Measurements from ENCODE around the gene JAG2. TPM values are rescaled to one million over a fixed set of nuclear protein-coding genes. Genes with fewer than 3 reads are reported as not detected.
A peak's percentile ranks its signal among the peaks of the same experiment; 100 is the strongest.

The JAG2 gene
- total RNA-seq, 2 donors from 2014 or later: 0.55 to 1.2 TPM

- H3K9me3 ChIP-seq (ENCODE audit: control insufficient read depth, low read length, poor library complexity, severe bottlenecking): no peaks in the 10 kb centered on the region
- Mint-ChIP-seq H3K27ac (no peak overlapping the region), H3K4me1 (peaks cover 14% of the 10 kb centered on the region), H3K4me3 (no peak overlapping the region), H3K27me3 (peaks cover 30% of the 10 kb centered on the region), H3K36me3 (ENCODE audit: low read depth) (peaks cover 6% of the 10 kb centered on the region)
- ATAC-seq (no peak), DNase-seq (no peak)
Observed at GRCh38 chr14:105200074-105200473, 31.5 kb upstream of the JAG2 start.

- DNase-seq (no peak), ATAC-seq (no peak)
- peaks cover 9% of the 10 kb centered on the region for H3K36me3 Mint-ChIP-seq (ENCODE audit: low read depth)
- H3K4me3 Mint-ChIP-seq: no peak overlapping the region
- H3K4me1 Mint-ChIP-seq: peaks cover 19% of the 10 kb centered on the region
- peaks cover 38% of the 10 kb centered on the region for H3K27me3 Mint-ChIP-seq
- H3K9me3 ChIP-seq (ENCODE audit: control insufficient read depth, low read length, poor library complexity, severe bottlenecking): no peaks in the 10 kb centered on the region
- H3K27ac Mint-ChIP-seq: no peak overlapping the region
Observed at GRCh38 chr14:105199093-105199492, 30.5 kb upstream of the JAG2 start.

DNA sequence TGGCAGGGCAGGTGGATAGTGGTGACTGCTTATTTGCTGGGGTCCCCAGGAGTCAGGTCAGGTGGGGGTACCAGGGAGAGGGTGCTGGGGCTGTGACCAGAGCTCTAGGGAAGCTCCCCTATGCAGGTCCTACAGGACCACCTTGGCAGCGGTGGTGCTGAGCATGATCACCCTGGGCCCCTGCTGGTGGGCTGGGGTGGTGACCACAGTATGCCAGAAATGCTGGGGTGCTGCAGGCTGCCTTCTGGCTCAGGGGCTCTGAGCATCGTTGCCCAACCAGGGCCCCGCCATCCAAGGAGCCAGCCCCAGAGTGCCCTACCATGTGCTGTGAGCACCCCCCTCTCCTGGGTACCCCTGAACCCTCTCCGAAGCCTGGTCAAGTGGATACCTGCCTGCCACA lies 30.0 kb upstream of the JAG2 start:
- Mint-ChIP-seq H3K27me3 (peaks cover 41% of the 10 kb centered on the region), H3K27ac (no peak overlapping the region), H3K36me3 (ENCODE audit: low read depth) (peaks cover 9% of the 10 kb centered on the region), H3K4me1 (peaks cover 24% of the 10 kb centered on the region), H3K4me3 (no peak overlapping the region)
- H3K9me3 ChIP-seq (ENCODE audit: control insufficient read depth, low read length, poor library complexity, severe bottlenecking): no peaks in the 10 kb centered on the region
- ATAC-seq (no peak), DNase-seq (no peak)

GRCh38 chr14:105197211-105197641 lies 28.6 kb upstream of the JAG2 start:
- Mint-ChIP-seq H3K27ac (no peak overlapping the region), H3K4me1 (peaks cover 24% of the 10 kb centered on the region), H3K4me3 (no peak overlapping the region), H3K27me3 (peaks cover 41% of the 10 kb centered on the region), H3K36me3 (ENCODE audit: low read depth) (peaks cover 9% of the 10 kb centered on the region)
- DNase-seq (no peak), ATAC-seq (peak; percentile 56)
- no peaks in the 10 kb centered on the region for H3K9me3 ChIP-seq (ENCODE audit: control insufficient read depth, low read length, poor library complexity, severe bottlenecking)

DNA sequence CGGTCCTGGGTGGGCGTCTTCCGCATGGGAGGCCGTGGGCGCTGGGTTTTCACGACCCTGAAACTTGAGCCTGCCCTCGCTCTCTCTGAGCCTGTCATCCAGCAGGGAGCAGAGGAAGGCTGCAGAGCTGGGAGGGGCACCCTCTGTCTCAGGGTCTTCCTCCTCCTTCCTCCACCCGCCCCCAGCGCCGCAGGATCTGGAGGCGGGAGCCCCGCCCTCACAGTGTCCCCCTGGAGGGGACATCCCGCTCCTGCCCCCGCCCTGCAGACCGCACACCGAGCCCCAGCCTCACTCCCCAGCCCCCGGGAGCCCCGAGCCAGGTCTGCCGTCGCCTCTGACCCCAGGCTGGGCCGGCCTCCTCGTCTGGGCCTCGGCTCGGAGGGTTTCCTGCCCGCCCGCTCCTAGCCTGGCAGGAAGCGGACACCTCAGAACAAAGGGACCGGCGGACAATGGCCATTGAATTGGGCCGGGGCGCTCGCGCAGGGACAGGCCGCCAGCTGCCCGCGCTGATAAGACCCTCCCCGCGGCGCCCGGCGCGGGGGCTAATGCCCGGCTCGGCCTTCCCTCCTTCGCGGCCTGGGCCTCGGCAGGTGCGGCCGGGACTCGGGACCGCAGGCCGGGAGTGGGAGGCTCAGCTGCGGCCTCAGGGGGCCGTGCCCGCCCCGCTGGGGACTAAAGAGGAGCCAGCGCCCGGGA lies 27.8 kb upstream of the JAG2 start:
- ATAC-seq: no peak
- H3K9me3 ChIP-seq (ENCODE audit: control insufficient read depth, low read length, poor library complexity, severe bottlenecking): no peaks in the 10 kb centered on the region
- Mint-ChIP-seq H3K27me3 (peaks cover 41% of the 10 kb centered on the region), H3K4me3 (no peak overlapping the region), H3K36me3 (ENCODE audit: low read depth) (peaks cover 9% of the 10 kb centered on the region), H3K27ac (no peak overlapping the region), H3K4me1 (peaks cover 19% of the 10 kb centered on the region)
- DNase-seq: no peak

GRCh38 chr14:105195522-105196264 lies 27.1 kb upstream of the JAG2 start:
- H3K9me3 ChIP-seq (ENCODE audit: control insufficient read depth, low read length, poor library complexity, severe bottlenecking): no peaks in the 10 kb centered on the region
- DNase-seq (no peak), ATAC-seq (no peak)
- H3K27ac Mint-ChIP-seq: no peak overlapping the region
- H3K4me3 Mint-ChIP-seq: peak overlapping the region; percentile 39
- H3K36me3 Mint-ChIP-seq (ENCODE audit: low read depth): peaks cover 9% of the 10 kb centered on the region
- H3K4me1 Mint-ChIP-seq: peaks cover 21% of the 10 kb centered on the region
- peaks cover 41% of the 10 kb centered on the region for H3K27me3 Mint-ChIP-seq

- H3K4me3 Mint-ChIP-seq: peak overlapping the region; percentile 74
- ATAC-seq: no peak
- H3K27me3 Mint-ChIP-seq: peaks cover 37% of the 10 kb centered on the region
Observed at GRCh38 chr14:105195051-105195450, 26.5 kb upstream of the JAG2 start.

DNA sequence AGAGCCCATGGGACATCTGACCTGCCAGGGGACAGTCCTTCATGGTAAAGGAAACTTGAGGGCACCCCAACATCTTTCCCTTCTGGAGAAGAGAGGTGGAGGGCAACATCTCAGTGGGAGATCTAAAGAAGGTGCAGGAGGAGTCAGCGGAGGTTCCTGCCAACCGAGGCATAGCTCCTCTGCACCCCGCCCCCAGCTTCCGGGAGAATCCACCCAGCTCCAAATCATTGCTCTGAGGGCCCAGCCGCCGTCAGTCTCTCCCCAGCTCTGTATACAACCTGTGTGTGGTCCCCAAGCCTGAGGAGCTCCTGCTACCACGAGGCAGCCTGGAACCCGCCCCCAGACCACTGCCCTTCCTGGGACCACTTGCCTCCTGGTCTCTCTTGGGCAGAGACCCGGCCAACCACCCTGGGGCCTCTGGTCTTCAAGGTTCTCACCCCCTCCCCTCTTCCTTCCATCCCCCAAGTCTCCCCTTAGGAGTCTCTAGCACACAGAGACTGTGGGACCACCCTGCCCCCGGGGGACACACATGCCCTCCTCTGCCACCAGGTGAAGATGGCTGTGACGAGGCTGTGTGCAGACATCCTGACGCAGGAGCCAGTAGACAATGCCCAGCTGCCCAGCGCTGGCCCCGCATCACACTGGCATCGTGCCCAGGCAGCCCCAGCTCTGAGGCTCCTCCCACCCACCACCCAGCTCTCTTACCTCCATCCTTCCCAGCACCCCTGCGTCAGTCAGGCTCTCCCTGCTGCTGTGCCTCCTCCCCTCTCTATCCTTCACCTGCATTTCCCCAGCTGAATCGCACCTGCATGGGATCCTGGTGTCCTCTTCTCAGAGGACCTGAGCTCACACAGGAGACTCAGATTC lies 25.6 kb upstream of the JAG2 start:
- peaks cover 6% of the 10 kb centered on the region for H3K36me3 Mint-ChIP-seq (ENCODE audit: low read depth)
- H3K9me3 ChIP-seq (ENCODE audit: control insufficient read depth, low read length, poor library complexity, severe bottlenecking): no peaks in the 10 kb centered on the region
- DNase-seq: no peak
- peak overlapping the region; percentile 74 for H3K4me3 Mint-ChIP-seq
- peaks cover 33% of the 10 kb centered on the region for H3K27me3 Mint-ChIP-seq
- H3K27ac Mint-ChIP-seq: no peak overlapping the region
- peak; percentile 59 for ATAC-seq
- peaks cover 21% of the 10 kb centered on the region for H3K4me1 Mint-ChIP-seq

More at GRCh38 chr14:105195051-105195450, 26.5 kb upstream of the JAG2 start:
- H3K9me3 ChIP-seq (ENCODE audit: control insufficient read depth, low read length, poor library complexity, severe bottlenecking): no peaks in the 10 kb centered on the region
- H3K36me3 Mint-ChIP-seq (ENCODE audit: low read depth): peaks cover 9% of the 10 kb centered on the region
- DNase-seq: no peak
- H3K27ac Mint-ChIP-seq: no peak overlapping the region
- H3K4me1 Mint-ChIP-seq: peaks cover 21% of the 10 kb centered on the region

GRCh38 chr14:105192866-105193731 lies 24.5 kb upstream of the JAG2 start:
- Mint-ChIP-seq H3K4me3 (no peak overlapping the region), H3K4me1 (peaks cover 21% of the 10 kb centered on the region), H3K36me3 (ENCODE audit: low read depth) (peaks cover 3% of the 10 kb centered on the region), H3K27me3 (peaks cover 30% of the 10 kb centered on the region), H3K27ac (no peak overlapping the region)
- H3K9me3 ChIP-seq (ENCODE audit: control insufficient read depth, low read length, poor library complexity, severe bottlenecking): no peaks in the 10 kb centered on the region
- peak; percentile 29 for ATAC-seq
- DNase-seq: no peak

DNA sequence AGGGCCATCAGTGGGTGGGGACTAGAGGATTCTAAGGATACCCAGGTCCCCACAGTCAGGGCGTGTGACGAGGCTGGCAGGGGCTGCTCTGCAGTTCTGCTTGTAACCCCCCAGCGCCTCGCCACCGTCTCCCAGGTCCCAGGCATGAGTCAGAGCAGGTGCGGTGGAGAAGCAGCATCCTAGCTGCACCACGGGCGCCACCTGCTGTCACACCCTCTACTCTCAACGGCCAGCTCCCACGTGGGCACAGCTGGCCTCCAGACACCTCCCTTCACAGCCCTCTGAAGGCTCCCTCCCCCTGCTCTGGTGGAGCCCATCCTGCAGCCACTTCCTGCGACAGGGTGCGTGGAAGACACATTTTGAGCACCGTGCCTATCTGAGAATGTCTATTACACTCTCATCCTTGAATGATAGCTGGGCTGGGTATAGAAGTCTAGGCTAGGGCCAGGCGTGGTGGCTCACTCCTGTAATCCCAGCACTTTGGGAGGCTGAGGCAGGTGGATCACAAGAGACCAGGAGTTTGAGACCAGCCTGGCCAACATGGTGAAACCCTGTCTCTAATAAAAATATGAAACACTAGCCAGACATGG lies 19.5 kb upstream of the JAG2 start:
- H3K4me1 Mint-ChIP-seq: peaks cover 4% of the 10 kb centered on the region
- H3K27ac Mint-ChIP-seq: no peak overlapping the region
- ATAC-seq: no peak
- H3K27me3 Mint-ChIP-seq: peaks cover 17% of the 10 kb centered on the region
- DNase-seq: no peak
- no peak overlapping the region for H3K4me3 Mint-ChIP-seq
- no peaks in the 10 kb centered on the region for H3K36me3 Mint-ChIP-seq (ENCODE audit: low read depth)
- no peaks in the 10 kb centered on the region for H3K9me3 ChIP-seq (ENCODE audit: control insufficient read depth, low read length, poor library complexity, severe bottlenecking)

GRCh38 chr14:105187116-105187515 lies 18.5 kb upstream of the JAG2 start:
- ATAC-seq (no peak), DNase-seq (no peak)
- Mint-ChIP-seq H3K4me1 (peaks cover 6% of the 10 kb centered on the region), H3K27ac (no peak overlapping the region), H3K4me3 (no peak overlapping the region), H3K36me3 (ENCODE audit: low read depth) (no peaks in the 10 kb centered on the region), H3K27me3 (peaks cover 17% of the 10 kb centered on the region)
- H3K9me3 ChIP-seq (ENCODE audit: control insufficient read depth, low read length, poor library complexity, severe bottlenecking): no peaks in the 10 kb centered on the region

DNA sequence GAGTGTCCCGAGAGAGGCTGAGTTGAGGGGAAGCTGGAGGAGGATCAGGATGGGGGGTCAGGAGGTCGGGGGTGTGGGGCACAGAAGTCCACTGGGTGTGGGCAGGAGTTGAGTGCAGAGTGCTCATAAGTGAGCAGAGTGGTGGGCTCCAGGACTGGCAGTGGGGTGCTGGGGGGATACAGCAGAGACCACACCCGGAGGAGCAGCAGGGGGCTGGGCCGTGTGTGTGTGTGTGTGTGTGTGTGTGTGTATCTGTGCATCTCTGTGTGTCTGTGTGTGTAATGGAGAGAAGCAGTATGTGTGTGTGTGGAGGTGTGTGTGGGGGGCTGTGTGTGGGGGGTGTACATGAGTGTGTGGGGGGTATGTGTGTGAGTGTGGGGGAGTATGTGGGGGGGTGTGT lies 17.4 kb upstream of the JAG2 start:
- Mint-ChIP-seq H3K27ac (no peak overlapping the region), H3K4me3 (no peak overlapping the region), H3K27me3 (peaks cover 17% of the 10 kb centered on the region), H3K4me1 (peaks cover 5% of the 10 kb centered on the region), H3K36me3 (ENCODE audit: low read depth) (no peaks in the 10 kb centered on the region)
- no peaks in the 10 kb centered on the region for H3K9me3 ChIP-seq (ENCODE audit: control insufficient read depth, low read length, poor library complexity, severe bottlenecking)
- ATAC-seq: no peak
- no peak for DNase-seq
